Colon (tissue), 2 donors: ENCODE measurements around the gene LRRC51.
"Not testable (repeated sequence)": the region's sequence is repeated elsewhere in the genome, so short reads cannot be mapped to it uniquely, and the experiment has no call there.

Experiments
- FAIRE-seq: peaks from 2 replicates; lab custom pipeline; 2012; peaks lifted over from hg19 to GRCh38; lab: Jason Lieb, UNC
- donor health status: control.
- donor health status: control.

The LRRC51 gene

GRCh38 chr11:72140661-72141060 lies 60.0 kb downstream of the LRRC51 start:
- FAIRE-seq = no peak

GRCh38 chr11:72141066-72141465 lies 60.4 kb downstream of the LRRC51 start:
- FAIRE-seq = no peak

- FAIRE-seq = not testable (repeated sequence)
Measured at GRCh38 chr11:72142086-72142485, 61.4 kb downstream of the LRRC51 start.

- FAIRE-seq = not testable (repeated sequence)
Measured at GRCh38 chr11:72142543-72142942, 61.9 kb downstream of the LRRC51 start.

GRCh38 chr11:72144807-72145565 lies 64.3 kb downstream of the LRRC51 start:
- no peak for FAIRE-seq
